Posterior vena cava (tissue), 2 donors: Measurements from ENCODE around the gene SLC16A7. TPM values are rescaled to one million over a fixed set of nuclear protein-coding genes. Genes with fewer than 3 reads are reported as not detected.
"Not testable (repeated sequence)": the region's sequence is repeated elsewhere in the genome, so short reads cannot be mapped to it uniquely, and the experiment has no call there.

ENCODE experiments used
- DNase-seq: peaks from one replicate; pipeline ENCODE4 v3.0.0-alpha.2; 2020; ENCODE audit warnings: low spot score
- intact Hi-C, 2 donors: fragments of 100-400 bp; cut with DNase I; formaldehyde crosslinking; loops; one replicate each; pipeline versions ENCODE4 v1.14.1 to v1.14.2; 2022 to 2023
- long read RNA-seq, 2 donors: library from polyadenylated mRNA; unstranded; transcript quantifications; one replicate each; pipeline ENCODE4 v2.0.0, GENCODE V29; 2020 to 2021
- total RNA-seq, 2 donors: library from RNA; stranded (reverse); fragmentation: NEBNext Ultra II Directional; extraction: Animal tissue kit (Norgen Biotek cat#: 25700); gene quantifications; one replicate each; pipeline ENCODE4 v1.2.1, GENCODE V29; 2021
- donor health status: DM: yes; HTN: yes; CAD: no.
- donor health status: DM: yes; HTN: yes; CAD: no.

The SLC16A7 gene, protein sequence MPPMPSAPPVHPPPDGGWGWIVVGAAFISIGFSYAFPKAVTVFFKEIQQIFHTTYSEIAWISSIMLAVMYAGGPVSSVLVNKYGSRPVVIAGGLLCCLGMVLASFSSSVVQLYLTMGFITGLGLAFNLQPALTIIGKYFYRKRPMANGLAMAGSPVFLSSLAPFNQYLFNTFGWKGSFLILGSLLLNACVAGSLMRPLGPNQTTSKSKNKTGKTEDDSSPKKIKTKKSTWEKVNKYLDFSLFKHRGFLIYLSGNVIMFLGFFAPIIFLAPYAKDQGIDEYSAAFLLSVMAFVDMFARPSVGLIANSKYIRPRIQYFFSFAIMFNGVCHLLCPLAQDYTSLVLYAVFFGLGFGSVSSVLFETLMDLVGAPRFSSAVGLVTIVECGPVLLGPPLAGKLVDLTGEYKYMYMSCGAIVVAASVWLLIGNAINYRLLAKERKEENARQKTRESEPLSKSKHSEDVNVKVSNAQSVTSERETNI
- 10 to 100 TPM; 29.3 to 43.2 TPM for total RNA-seq
- long read RNA-seq, donor 1, partial matches to known transcripts: 1 of 11 reads
- long read RNA-seq, donor 1, other reads (novel, unspliced or antisense): 10 of 11 reads
- long read RNA-seq, donor 2, transcript SLC16A7-203 (6 exons, 1,969 nt): major isoform, 8 of 13 reads
- long read RNA-seq, donor 2, partial matches to known transcripts: 1 of 13 reads
- long read RNA-seq, donor 2, other reads (novel, unspliced or antisense): 4 of 13 reads

DNA sequence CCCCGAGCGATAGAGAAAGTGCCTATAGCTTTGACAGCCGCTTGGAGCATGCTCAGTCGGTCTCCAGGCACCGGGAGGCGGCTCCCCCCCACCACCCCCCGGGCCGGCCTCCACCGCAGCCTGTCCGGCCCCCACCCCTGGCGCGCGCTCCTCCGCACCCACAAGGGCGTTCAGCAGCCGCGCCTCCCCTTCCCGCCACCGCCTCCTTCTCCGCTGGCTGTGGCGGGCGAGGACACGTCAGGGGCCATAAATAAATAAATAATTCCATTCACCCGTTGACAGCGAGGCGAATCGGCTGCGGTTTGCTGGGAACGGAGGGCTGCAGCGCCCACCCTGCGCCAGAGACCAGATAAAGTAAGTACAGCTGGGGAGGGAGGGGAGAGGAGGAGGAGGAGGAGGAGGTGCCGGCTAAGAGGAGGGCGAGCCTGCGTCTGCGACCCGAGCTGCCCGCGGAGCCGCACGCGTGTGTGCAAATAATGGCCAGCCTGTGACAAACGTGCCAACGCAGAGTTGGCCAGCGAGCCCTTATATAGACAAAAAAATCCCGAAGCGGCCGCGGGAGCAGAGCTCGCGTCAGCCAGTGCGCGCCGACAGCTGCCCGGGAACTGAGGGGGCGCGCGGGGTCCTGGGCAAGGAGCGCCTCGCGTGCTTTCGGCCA, at the start of gene SLC16A7:
SLC16A7 (plus strand) TSS at position 147 of the 658 bp plus-strand sequence. CDS start 108,773 bp downstream, outside the sequence.
- DNase-seq: peak; percentile 97
- intact Hi-C loops: no loop called here

DNA sequence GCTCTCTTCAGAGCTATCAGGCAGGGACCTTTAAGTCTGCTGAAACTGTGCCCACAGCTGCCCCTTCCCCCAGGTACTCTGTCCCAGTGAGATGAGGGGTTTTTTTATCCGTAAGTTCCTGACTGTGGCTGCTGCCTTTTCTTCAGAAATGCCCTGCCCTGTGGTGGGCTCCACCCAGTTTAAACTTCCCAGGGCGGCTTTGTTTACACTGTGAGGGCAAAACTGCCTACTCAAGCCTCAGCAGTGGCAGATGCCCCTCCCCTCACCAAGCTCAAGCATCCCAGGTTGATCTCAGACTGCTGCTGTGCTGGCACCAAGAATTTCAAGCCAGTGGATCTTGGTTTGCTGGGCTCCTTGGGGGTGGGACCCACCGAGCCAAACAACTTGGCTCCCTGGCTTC, 46.9 kb upstream of the SLC16A7 start:
- DNase-seq: no peak
- intact Hi-C loops: no loop called here

DNA sequence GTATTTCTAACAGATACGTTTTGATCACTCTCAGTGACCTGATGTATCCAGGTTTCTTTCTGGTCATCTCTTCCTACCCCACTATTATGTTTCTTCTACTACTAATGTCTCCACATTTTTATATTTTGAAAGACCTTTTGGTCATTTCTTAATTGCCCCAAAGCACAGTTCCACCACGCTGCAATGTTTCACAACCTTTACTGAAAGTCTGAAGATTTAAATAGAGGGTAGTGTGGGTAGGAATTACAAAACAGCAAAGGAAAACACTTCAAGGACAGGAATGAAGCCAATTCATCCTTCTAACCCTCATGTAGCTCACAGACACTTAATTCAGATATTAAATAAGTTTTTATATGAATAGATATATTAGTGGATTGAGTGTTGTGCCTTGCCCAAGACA, 36.1 kb upstream of the SLC16A7 start:
- no peak for DNase-seq
- intact Hi-C loops: no loop called here

DNA sequence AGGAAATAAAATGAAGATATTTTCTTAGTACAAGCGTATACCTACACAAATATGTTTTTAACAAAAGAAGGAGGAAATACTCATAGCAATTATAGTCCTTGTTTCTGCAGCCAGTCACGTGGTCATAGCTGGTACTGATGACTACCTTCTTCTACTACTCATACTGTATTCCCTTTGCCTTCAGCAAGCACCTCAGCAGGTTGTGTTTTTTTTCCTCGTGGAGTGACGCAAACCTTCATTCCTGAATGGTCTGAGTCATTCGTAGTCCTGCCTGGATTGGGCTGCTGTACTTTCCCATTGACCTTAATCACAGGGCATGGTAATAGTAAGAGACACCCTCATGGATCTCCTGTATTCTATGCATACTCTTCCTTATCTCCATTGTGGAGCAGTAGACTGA, 25.7 kb upstream of the SLC16A7 start:
- intact Hi-C loops: no loop called here
- no peak for DNase-seq

DNA sequence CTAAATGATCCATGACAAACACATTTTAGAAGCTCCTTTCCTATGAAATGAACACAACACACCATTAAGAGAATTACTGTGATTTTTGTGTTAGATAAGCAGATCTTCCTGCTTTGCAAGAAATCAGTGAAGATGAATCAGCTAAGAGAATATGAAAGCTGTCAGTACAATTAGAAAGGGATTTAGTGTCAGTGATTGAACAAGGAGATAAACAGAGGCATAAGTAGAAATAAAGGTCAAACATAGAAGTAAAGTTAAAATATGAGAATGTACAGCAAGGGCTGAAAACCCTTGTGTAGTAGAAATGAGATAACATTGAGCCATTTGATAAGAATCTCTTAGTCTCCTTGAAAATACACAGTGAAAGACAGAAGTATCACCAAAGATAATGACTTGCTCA, 21.4 kb upstream of the SLC16A7 start:
- no peak for DNase-seq
- intact Hi-C loops: no loop called here

DNA sequence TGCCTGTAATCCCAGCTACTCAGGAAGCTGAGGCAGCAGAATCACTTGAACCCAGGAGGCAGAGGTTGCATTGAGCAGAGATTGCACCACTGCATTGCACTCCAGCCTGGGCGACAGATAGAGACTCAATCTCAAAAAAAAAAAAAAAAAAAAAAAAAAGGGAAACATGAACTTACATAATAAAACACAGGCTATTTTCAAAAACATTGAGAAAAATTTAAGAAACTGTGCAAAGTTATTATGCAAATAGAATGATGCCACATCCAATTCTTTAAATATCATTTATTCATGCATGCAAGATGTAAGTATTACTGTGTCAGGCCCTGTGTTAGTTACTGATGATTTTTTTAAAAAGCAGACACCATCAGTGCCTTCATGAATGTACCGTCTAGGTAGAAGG, 20.0 kb upstream of the SLC16A7 start:
- intact Hi-C loops: no loop called here
- no peak for DNase-seq

DNA sequence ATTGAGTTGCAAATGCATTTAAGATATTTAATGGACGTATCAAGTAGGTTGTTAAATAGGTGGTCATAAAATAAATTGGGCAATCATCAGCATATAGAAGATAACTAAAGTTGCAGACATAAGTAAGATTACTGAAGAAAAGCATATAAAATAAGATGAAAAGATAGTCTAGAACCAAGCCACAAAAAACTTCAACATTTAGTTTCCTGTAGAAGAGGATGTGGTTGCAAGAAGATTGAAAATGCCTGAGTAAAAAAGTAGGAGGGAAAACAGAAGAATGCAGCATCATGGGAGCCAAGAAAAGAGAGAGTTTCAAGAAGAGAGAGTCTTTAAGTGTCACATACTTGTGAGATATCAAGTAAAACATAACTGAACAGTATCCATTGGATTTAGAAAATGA, 17.6 kb upstream of the SLC16A7 start:
- no peak for DNase-seq
- intact Hi-C loops: no loop called here

DNA sequence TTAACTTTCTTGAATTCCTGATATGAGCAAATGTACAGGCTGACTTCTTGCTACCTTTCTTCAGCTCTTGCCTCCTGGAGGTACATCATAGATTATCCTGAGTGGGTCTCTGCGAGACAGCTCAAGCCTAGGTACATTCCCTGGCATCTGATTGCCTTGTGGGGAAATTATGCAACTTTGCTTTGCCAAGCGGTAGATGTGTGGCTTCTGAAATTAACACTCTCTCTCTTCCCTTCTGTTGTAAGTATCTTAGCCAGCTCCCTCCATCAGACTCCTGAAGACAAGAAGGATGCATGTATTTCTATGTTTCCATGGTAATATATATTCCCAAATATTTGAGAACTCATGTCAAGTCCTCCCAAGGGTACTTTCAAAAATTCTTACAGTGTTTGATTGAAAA, 16.2 kb upstream of the SLC16A7 start:
- intact Hi-C loops: no loop called here
- no peak for DNase-seq

DNA sequence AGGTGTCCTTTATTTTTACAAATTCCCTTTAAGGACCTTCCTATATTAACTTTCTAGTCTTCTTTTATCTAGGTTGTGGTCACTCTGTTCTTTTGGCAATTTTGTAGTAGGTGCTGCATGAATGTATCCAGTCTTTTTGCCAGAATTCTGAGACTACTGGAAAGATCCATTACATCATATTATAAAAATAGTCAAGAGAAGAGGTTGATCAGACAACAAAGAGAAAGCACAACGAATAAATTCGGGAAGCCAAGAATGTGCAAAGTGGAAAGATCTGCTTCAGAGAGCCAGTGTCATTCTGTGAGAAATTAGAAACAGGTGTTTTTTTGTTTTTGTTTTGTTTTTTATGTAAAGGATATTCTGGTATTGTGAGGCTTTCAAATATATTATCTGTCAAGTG, 15.8 kb upstream of the SLC16A7 start:
- DNase-seq: no peak
- intact Hi-C loops: no loop called here

DNA sequence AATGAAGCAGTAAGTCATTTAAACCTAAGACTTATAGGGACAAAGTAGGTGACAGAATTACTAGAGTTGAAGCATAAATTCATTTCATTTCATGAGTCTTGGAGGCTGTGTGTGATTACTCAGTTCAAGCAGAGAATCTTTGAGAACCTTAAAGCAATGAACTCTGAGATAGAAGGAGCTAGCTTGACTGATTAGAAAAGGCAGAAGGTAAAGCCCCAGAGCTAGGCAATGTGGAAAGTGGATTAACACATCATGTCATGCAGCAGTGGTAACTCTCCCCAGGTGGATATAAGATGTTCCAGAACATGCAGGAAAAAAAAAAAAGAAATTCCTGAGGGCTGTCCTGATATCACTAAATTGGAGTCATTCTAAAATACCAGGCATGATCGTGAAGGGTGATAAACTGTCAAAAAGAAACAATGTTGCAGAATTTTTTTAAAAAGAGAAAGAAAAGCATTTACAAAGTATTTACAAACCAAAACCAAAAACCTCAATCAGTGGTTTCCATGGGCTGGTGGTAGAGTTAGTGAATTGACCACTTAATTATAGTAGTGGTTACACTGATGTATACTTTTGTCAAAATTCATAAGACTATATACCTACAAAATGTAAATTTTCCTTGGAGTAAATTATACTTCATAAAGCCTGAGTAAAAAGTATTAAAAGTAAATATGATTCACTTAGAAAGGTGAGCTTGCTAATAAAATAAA, 12.7 kb upstream of the SLC16A7 start:
- intact Hi-C loops: no loop called here

DNA sequence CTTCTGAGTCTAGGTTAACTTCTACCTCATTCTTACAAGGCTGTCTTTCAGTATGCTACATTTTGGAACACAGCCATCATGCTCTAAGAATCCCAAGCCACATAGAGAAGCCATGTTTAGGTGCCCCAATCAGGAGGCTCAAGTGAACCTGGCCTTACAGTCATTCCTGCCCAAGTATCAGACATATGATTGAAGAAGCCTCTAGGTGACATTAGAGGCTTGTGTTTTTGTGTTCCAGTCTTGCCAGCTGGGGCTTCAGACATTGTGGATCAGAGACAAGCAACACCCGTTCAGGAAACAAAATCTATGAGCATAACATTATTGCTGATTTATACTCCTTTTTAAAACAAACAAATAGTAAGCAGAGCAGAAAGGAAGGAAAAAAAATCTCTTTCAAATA, 8.1 kb upstream of the SLC16A7 start:
- intact Hi-C loops: no loop called here
- DNase-seq: no peak

More for the DNA sequence above, 12.7 kb upstream of the SLC16A7 start:
- DNase-seq: no peak

DNA sequence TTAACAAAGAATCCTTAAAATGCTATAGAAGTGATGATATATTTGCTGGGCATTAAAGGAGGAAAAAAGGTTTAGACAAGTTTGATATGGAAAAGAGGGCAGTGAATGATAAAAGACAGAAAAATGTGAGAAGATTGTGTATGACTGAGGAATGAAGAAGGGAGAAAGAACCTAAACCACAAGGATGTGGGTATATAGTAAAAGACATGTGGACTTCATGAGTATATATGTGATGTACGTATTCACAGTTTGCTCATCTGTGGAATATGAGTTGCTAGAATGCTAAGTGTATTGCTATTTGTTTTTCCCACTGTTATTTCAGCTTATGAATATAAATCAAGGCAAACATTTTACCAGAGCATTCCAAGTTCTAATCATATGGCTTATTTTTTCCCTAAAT, 2.1 kb upstream of the SLC16A7 start:
- intact Hi-C loops: no loop called here
- no peak for DNase-seq

DNA sequence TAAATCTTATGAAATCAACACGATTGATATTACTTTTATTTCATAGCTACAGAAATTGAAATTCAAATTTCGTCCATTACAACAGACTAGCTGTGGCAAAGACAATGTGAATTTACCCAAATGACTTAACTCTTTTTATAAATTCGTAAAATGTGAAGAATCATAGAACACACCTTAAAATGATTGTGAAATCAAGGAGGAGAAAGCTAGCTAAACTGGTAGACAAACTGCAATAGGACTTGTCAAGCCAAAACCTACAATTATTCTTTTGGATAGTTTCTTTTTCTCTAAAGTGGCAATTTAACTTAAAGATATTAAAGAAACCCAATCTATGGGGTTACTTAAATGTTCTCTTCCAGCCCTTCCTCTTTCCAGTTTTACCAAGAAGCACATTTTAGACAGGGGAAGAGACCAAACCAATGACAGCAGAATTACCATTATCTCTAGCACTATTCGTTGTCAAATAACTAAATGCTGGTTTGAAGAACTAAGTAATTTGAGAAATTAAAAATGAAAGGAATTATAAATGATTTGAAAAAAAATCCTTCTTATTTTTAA, 807 bp upstream of the SLC16A7 start:
- DNase-seq: no peak
- intact Hi-C loops: no loop called here

DNA sequence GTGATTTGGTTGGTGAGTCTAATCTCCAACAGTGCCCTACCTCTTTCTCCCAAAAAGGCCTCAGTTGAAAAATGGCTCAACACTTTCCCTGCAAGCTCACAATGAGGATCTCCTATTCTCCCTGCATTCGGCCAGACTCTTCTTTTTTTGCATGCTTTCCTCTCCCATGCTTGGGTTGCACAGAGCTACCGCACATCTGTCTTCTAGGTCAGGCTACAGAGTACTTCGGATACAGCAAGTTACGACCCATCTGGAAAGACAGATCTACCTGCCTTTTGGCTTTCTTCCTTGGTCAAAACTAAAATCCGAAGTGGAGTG, 305 bp upstream of the SLC16A7 start:
- intact Hi-C loops: no loop called here
- no peak for DNase-seq

DNA sequence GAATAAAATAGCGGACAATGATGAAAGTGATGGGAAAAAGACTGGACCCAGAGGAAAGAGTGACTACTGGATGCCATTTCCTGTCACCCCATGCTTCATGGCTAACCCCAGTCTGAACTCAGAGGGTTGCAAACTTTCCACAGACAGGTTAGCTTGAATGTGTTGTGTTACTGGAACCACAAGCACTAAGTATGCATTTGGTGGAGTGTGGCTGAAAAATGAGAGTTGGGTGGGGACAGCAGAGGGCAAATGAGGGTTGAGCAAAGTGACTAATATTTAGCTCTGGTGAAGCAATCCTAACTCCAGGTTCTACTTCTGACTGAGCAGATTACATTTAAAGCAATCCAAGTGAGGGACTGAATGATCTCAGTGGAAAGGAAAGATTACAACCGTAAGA, 1.6 kb downstream of the SLC16A7 start:
- intact Hi-C loops: no loop called here

DNA sequence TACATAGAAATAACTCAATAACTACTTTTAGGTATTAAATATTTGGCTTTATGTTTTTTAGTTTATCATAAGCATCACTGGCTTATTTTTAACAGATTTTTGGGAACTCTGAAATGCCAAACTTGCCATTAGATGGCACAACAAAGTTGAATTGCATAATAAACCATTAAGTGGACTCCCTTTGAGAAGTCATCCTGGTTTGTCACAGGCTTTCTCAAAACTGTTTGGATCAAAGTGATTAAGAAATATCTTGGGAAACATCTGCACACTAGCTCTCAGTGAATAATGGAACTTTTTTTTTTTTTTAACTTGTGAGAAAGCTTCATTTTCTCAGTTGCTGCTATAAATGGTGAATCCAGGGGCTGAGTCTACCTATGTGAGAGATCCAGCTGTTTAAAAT, 4.3 kb downstream of the SLC16A7 start:
- intact Hi-C loops: no loop called here
- no peak for DNase-seq

More for the DNA sequence above, 1.6 kb downstream of the SLC16A7 start:
- DNase-seq: peak; percentile 81

DNA sequence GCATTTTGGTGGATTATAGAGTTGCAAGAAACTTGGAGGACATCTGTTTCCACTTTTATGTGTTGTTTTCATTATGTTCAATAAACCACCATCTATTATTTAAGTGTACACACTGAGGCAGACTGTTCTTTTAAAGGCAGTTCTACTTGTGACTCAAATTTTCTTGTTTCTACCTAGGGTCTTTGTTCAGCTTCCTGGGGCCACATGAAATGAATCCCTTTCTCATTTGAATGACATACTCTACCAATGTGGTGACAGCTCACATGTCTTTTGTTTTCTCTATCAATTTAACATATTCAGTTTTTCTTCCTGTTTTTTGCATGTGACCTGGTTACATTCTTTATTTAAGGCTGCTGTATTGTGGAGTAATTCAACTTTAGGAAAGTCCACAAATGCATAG, 7.9 kb downstream of the SLC16A7 start:
- intact Hi-C loops: no loop called here
- DNase-seq: no peak

DNA sequence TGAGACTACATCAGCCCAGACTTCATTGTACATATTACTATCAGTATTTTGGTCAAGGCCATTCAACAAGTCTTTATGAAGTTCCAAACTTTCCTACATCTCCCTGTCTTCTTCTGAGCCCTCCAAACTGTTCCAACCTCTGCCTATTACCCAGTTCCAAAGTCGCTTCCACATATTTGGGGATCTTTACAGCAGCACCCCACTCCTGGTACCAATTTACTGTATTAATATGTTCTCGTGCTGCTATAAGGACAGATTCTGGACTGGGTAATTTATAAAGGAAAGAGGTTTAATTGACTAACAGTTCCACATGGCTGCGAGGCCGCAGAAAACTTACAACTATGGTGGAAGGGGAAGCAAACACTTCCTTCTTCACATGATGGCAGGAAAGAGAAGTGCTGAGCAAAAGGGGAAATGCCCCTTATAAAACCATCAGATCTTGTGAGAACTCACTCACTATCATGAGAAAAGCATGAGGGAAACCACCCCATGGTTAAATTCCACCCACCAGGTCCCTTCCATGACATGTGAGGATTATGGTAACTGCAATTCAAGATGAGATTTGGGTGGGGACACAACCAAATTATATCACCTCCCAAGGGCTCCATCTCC, 17.1 kb downstream of the SLC16A7 start:
- DNase-seq, intact Hi-C loops: not testable (repeated sequence)
